Stomach (tissue), 4 donors: ENCODE data around the gene TRANK1.

ENCODE experiments used
- EP300 ChIP-seq: sonication (generic); formaldehyde crosslinking; IDR thresholded peaks from one replicate; pipeline ENCODE4 v1.6.1; 2017; ENCODE audit warnings: antibody characterized with exemption
- POLR2A ChIP-seq, 4 donors: fragments of 450-650 bp; IDR thresholded peaks; one replicate each; pipeline ENCODE4 v1.6.1; 2016; ENCODE audit warnings: antibody characterized with exemption in 4 of 4, control low read depth in 2 of 4, mild to moderate bottlenecking in 1 of 4, moderate library complexity in 1 of 4
- POLR2AphosphoS5 ChIP-seq, 3 donors: sonication (generic); formaldehyde crosslinking; IDR thresholded peaks; one replicate each; pipeline ENCODE4 v1.6.1; 2016; ENCODE audit warnings: antibody characterized with exemption in 3 of 3
- TF ChIP-seq, protein P1 (sequence below), 7 experiments: fragments of 450-650 bp in 4 of 7; fragments of 200-600 bp in 3 of 7; sonication (generic) in 3 of 7; IDR thresholded peaks; one replicate each; pipeline ENCODE4 v1.5.1; 2016 to 2019; ENCODE audit warnings: antibody characterized with exemption in 7 of 7, control low read depth in 2 of 7, mild to moderate bottlenecking in 1 of 7

DNA sequence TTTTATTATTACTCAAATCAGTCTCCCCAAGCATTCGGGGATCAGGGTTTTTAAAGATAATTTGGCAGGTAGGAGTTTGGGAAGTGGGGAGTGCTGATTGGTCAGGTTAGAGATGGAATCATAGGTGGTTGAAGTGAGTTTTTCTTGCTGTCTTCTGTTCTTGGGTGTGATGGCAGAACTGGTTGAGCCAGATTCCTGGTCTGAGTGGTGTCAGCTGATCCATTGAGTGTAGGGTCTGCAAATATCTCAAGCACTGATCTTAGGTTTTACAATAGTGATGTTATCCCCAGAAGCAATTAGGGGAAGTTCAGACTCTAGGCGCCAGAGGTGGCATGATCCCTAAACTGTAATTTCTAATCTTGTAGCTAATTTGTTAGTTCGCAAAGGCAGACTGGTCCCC, 20.6 kb upstream of the TRANK1 start:
- no peak for TF ChIP-seq POLR2A (IDR thresholded peaks at IDR 0.05)
- TF ChIP-seq, protein P1, sequence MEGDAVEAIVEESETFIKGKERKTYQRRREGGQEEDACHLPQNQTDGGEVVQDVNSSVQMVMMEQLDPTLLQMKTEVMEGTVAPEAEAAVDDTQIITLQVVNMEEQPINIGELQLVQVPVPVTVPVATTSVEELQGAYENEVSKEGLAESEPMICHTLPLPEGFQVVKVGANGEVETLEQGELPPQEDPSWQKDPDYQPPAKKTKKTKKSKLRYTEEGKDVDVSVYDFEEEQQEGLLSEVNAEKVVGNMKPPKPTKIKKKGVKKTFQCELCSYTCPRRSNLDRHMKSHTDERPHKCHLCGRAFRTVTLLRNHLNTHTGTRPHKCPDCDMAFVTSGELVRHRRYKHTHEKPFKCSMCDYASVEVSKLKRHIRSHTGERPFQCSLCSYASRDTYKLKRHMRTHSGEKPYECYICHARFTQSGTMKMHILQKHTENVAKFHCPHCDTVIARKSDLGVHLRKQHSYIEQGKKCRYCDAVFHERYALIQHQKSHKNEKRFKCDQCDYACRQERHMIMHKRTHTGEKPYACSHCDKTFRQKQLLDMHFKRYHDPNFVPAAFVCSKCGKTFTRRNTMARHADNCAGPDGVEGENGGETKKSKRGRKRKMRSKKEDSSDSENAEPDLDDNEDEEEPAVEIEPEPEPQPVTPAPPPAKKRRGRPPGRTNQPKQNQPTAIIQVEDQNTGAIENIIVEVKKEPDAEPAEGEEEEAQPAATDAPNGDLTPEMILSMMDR (IDR thresholded peaks at IDR 0.05), result no peak
- TF ChIP-seq EP300, result no peak
- TF ChIP-seq POLR2AphosphoS5 (IDR thresholded peaks at IDR 0.05), result no peak
